ENCODE data around the gene MALRD1.

The MALRD1 gene

GRCh38 chr10:19579761-19580545 lies 531.4 kb downstream of the MALRD1 start:
- DNase-seq = no peak

GRCh38 chr10:19580691-19581090 lies 532.1 kb downstream of the MALRD1 start:
- no peak for DNase-seq

DNA sequence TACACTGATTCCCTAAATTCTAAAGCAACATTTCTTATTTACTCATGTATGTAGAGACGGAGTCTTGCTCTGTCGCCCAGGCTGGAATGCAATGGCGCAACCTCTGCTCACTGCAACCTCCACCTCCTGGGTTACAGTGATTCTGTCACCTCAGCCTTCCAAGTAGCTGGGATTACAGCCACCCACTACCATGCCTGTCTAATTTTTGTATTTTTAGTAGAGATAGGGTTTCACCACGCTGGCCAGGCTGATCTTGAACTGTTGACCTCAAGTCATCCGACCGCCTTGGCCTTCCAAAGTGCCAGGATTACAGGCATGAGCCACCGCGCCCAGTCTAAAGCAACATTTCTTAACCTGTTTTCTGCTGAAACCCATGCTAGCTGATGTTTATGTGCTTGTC lies 540.0 kb downstream of the MALRD1 start:
- DNase-seq = no peak

- DNase-seq = no peak
These were observed 543.7 kb downstream of the MALRD1 start for GRCh38 chr10:19592276-19592675.

DNA sequence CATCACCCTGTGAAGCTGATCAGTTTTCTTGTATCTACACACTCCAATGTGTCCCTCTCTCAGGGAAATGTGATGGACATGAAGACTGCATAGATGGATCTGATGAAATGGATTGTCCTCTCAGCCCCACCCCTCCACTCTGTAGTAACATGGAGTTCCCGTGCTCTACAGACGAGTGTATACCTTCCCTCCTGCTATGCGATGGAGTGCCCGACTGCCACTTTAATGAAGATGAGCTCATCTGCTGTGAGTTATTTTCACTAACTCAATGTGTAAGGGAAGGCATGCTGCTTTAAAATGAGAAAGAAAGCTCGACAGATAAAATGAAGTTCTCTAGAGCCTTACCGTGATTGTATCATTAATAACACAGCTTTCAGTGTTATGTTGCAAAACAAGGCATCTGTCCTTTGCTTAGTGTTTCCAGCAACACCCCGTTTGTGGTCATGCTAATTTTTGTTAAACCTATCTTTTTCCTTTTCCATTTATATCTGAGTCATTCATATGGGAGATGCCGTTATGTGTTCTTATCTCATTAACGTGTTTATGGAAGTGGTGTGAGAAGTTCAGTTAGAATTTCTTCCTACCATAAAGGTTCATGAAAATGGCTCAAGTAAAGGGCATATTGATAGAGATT lies 546.7 kb downstream of the MALRD1 start:
- DNase-seq = no peak

- no peak for DNase-seq
These were observed 557.2 kb downstream of the MALRD1 start for GRCh38 chr10:19605806-19606205.

- no peak for DNase-seq
These were observed 558.4 kb downstream of the MALRD1 start for GRCh38 chr10:19606968-19607367.

DNA sequence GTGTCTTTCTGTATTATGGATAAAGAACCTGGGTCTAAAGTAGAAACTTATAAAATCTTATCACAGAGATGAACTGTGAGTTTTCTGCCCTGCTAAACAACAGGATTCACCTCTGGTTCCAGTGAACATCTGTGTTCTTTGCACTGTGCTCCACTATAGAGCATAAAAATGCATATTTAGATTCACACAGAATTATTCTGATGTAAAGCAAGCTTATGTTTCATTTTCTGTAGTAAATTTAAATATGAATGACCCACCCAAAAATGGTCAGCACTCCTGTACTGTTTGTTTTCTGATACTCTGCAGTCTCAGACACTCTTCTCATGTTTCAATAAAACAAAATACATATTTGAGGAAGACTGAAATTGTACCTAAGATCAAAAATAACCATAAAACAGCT lies 563.2 kb downstream of the MALRD1 start:
- DNase-seq = no peak

DNA sequence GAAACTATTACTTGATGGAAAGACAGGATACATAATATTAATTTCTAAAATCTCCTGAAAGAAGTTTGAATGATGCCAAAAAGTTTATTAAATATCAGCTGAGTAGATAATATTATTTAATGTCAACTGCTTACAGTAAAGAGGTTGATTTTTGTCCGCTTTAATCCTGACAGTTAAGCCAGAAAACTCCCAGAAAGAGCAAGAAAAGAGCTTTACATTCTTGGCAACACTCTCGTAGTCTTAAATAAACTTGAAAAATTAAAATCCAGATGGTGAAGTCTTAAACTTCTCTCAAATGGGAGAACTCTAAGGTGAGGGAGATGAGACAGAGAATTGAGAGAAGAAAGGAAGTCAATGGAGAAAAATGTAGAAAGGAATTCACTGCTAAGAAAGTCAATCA lies 568.4 kb downstream of the MALRD1 start:
- DNase-seq = no peak

GRCh38 chr10:19620811-19621210 lies 572.2 kb downstream of the MALRD1 start:
- DNase-seq = peak in 2 of 4 experiments; percentile 22 to 48

- peak in 3 of 4 experiments; percentile 13 to 32 (median 14) for DNase-seq
These were observed 574.7 kb downstream of the MALRD1 start for GRCh38 chr10:19623321-19623720.

DNA sequence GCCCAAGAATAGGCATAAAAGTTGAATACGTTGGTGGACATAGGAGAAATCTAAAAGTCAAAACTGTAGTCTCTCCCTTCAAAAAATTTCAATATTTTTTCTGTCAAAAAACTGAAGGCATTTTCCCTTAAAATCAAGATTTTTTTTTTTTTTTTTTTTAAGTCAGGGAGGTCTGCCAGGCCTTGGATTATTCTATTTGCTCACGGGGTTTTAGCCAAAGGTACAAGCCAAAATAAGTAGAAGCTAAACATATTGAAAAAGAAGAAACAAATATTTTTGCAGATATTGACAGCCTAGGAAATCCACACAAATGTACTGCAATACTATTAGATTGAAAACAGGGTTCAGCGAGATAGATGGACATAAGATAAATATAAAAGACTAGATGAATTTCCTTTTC lies 577.6 kb downstream of the MALRD1 start:
- no peak for DNase-seq

DNA sequence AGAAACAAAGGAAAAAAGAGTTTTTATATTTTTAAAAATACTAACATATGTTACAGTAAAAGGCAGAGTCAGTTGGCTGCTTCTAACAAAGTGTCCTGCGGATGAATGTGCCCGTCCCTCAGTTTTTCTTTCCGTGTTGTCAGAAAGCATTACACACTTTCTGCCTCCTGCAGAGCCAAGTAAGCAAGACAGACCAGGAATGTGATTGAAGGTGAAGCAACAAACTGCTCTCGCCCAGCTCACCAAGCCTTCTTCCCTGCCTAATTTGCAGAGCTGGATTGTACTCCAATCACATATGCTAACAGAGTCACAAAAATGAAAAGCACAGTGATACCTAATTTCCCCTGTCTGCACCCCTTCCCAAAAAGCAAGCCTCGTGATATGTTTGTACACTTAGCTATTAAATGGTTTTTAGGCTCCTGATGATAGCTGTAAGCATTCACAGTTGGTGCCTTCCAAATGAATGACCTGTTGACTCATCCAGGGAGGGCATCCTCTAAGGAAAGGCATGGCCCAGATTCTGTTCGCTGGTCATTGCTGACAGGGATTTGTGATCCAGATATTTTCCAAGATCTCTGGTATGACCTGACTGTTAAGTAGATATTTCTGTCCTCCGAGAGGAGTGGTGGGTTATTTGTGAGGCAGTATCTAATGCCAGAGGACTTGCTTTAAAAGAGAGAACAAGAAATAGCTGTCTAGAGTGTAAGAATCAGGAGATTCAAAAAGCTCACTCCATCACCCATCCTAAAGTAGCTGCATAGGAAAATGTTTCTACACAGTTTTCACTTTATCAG lies 580.4 kb downstream of the MALRD1 start:
- no peak for DNase-seq

DNA sequence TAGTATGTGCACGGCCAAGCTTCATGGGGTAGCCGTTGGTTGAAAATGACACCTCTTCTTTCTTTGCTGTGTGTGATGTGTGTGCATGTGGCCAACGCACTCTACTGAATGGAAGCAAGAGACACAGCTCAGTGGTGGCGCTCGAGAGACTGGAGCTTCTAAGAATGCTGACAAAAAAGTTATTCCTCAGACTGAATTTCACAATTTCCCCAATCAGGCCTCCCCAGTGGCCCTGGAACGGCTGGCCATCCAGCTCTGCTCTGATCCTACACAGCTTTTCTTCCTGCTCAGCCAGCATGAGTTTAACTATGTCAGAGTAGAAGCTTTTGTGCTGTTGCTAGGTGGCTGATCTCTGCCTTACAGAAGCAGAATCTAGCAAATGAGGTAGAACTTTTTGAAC lies 581.0 kb downstream of the MALRD1 start:
- DNase-seq = peak; percentile 80 to 91 (median 88)

- no peak for DNase-seq
These were observed 585.6 kb downstream of the MALRD1 start for GRCh38 chr10:19634163-19634562.

- DNase-seq = peak; percentile 83 to 97 (median 90)
These were observed 589.7 kb downstream of the MALRD1 start for GRCh38 chr10:19638182-19638895.

DNA sequence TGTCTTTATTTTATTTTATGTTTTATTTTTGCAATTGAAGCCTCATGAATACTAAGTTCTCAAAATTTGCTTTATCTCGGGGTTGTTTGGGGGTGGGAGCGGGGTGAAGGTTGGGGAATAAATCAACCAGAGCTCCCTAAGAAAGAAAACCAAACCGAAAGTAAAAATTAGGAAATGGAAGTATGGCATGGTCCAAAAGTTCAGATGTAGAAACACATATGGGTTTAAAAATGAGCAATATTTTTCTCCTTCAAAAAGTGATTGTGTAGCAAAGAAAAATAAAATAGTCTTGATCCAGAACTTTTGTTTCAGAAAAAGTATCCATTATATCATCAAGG lies 590.3 kb downstream of the MALRD1 start:
- no peak for DNase-seq

DNA sequence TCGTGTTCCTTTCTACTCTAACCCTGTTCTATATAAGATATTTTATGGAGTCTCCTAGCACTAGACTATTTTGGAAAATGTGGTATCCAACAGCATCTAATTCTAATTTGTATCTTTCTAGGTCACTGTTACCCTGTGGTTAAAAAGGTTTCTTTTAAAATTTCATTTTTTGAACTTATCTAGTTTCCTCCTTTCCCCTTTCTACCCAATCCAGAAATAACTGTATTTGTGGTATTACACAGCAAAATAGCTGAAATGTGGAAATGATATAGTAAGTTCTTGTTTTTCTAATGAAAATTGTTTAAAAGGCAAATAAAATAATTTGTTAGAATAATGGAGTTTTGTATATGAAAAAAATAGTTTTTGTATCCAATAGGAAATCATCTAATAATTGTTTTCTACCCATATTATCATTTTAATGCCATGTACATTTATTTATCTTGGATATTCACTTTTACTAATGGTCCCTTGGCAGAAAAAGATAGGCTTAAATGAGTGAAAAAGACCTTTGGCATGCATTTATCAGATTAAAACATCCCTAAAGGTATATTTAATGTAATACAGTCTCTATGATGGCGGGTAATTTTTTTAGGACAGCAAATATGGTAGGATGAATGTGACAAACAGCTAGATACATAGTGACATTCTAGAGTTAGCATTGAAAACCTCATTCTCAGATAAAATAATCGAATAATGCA lies 592.1 kb downstream of the MALRD1 start:
- peak in 2 of 4 experiments; percentile 21 to 51 for DNase-seq

GRCh38 chr10:19651549-19651948 lies 602.9 kb downstream of the MALRD1 start:
- DNase-seq = no peak

DNA sequence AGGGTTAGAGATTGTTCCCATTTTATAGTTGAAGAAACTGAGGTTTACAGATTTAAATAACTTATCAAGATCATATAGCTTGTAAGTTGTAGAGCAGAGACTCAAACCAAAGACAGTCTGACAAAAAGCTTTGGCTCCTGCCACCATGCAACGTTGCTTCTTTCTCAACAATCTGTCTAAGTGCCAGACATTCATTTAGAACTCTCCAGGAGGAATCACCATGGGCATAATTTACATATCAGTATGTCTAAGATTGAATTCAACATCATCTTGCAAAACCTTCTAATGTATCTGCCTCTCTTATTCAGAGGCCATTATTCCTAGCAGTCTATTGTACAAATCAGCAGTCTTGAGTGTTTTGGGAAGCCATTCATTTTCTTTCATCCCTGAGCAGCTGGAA lies 604.1 kb downstream of the MALRD1 start:
- no peak for DNase-seq

- no peak for DNase-seq
These were observed 605.3 kb downstream of the MALRD1 start for GRCh38 chr10:19653931-19654330.

DNA sequence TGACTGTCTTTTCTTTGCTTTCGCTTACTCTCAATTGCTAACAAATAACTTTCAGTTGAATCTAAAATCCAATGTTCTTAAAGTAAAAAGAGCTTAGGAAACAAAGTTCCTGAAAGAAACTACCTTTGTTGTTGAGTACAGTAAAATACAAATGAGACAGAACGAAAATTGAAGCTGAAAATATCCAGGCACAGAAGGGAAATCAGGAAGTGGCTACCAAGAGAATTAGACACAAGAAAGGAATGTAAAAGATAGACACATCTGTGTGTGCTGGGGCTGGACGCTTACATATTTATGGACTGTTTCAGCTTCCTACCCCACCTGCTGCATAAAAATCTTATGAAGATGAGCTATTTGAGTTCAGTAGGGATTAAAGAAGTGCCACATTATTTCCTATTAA lies 606.0 kb downstream of the MALRD1 start:
- DNase-seq = peak in 2 of 4 experiments; percentile 8 to 22
